GM21423 (cell line): ENCODE results near the gene RTN4RL1.

Experiments
- ATAC-seq: cut with Tn5 transposase; IDR thresholded peaks from one replicate; pipeline ENCODE4 v1.9.1; 2021; ENCODE audit warnings: mild to moderate bottlenecking, moderate library complexity; ENCODE audit not compliant: unreplicated experiment

Gene RTN4RL1

DNA sequence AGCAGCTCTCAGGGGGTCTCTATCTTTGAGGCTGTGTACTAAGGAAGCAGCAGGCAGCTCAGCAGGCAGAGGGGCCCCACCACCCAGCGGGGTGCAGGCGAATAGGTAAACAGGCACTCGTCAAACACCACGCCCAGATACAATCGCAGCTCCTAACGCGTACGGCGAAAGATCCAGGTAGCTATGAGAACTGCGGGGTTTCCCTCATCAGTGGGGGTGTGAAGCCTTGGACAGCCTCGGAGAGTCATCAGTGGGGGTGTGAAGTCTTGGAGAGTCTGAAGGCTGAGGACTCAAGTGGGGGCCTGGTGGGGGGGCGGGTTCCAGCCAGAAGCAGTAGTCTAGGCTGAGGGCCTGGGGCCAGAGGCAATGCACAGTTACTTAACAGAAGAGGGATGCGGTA, 69.0 kb downstream of the RTN4RL1 start:
- ATAC-seq = no peak

GRCh38 chr17:1953831-1954230, 71.3 kb downstream of the RTN4RL1 start:
- ATAC-seq = no peak

DNA sequence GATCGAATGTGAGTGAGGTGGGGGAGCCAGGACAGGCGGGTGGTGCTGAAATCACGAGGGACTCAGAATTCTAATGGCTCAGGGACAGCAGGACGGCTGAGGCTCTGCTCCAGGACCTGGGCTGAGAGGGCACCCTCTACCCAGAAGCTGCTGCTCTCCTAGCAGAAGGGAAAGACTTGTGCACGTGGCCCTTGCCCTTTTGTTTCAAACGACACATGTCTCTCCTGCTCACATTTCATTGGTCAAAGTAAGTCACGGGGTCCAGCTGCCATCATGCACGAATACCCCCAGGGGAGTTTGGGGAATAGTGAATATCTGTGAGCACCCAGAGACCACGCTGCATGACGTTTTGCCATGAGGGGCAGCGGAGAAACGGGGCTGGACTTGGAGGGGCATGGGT, 73.2 kb downstream of the RTN4RL1 start:
- ATAC-seq = no peak

- ATAC-seq = no peak
These were observed 75.4 kb downstream of the RTN4RL1 start for GRCh38 chr17:1949754-1950153.

DNA sequence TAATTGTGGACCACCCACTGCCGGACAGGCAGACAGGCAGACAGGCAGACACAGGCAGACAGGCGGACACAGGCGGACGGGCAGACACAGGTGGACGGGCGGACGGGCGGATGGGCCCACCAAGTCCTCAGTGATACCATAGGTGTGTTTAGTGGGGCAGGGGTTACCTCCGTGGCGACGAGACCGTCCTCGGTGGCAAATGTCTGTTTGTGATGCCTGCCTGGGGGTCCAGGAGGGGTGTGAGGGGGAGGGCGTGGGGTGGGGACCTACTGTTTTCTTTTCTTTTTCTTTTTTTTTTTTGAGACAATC, 76.7 kb downstream of the RTN4RL1 start:
- no peak for ATAC-seq

GRCh38 chr17:1947743-1948516, 77.2 kb downstream of the RTN4RL1 start:
- ATAC-seq = no peak

GRCh38 chr17:1947229-1947742, 77.8 kb downstream of the RTN4RL1 start:
- ATAC-seq = no peak

DNA sequence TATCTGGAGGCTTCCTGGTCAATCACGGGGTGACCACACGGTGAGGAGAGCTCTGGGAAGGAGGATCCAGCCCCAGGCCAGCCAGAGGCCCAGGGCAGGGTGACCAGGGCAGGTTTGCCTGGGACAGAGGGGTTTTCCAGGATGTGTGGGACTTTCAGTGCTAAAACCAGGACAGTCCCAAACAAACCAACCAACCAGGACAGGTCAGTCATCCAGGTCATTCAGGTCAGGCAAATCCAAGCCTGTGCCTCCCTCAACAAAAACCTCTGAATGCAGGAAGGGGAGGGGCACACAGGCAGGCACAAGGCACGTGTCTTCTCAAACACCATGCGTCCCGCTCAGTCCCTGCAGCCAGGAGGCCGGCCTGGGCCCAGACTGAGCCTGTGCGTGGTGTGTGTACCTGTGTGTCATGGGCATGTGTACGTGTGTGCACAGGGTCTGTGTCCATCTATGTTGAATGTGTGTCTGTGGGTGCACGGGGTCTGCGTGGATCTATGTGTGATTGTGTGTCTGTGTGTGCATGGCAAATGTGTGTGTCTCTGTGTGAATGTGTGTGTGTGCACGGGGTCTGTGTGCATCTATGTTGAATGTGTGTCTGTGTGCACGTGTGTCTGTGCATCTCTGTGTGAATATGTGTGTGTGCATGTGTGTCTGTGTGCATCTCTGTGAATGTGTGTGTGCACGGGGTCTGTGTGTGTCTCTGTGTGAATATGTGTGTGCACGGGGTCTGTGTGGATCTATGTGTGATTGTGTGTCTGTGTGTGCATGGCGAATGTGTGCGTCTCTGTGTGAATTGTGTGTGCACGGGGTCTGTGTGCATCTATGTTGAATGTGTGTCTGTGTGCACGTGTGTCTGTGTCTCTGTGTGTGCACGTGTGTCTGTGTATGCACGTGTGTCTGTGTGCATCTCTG, 78.9 kb downstream of the RTN4RL1 start:
- ATAC-seq = no peak

GRCh38 chr17:1945621-1946020, 79.5 kb downstream of the RTN4RL1 start:
- no peak for ATAC-seq

- ATAC-seq = no peak
These were observed 81.7 kb downstream of the RTN4RL1 start for GRCh38 chr17:1943436-1943831.

- no peak for ATAC-seq
These were observed 82.3 kb downstream of the RTN4RL1 start for GRCh38 chr17:1942666-1943435.

GRCh38 chr17:1942066-1942365, 83.1 kb downstream of the RTN4RL1 start:
- no peak for ATAC-seq

DNA sequence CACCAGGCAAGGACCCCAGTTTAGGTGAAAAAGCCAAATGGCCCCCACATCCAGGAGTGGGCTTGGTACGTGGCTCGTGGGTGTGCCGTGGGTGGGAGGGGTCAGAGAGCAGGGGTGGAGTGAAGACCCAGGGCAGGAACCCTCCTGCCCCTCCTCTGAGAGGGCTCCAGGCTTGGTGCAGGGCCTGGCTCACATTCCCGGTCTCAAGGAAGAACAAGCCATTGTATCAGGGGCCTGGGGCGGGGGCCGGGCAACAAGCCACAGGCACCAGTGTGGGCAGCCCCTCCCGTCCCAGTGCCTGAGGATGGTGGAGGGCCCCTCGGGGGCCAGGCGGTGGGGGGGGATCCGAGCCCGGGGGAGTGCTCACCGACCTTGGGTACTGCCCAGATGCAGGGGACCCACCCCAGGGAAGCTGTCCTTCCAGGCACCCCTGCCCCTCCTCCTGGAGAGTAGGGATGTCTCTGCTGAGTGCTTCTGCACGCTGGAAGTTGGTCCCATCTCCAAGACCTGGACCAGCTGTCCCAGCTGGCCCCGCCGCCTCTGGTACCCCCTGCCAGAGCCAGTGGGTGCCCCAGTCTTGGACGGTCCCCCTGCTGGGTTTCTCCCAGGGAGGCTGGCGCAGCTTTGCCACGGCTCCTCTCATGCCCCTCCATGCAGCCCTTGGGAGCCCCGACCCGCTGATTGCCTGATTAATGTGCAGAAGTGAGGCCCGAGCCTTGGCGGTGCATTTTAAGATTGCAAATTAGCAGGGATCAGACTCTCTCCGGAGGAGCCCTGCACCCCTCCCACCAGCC, 83.7 kb downstream of the RTN4RL1 start:
- ATAC-seq = no peak

DNA sequence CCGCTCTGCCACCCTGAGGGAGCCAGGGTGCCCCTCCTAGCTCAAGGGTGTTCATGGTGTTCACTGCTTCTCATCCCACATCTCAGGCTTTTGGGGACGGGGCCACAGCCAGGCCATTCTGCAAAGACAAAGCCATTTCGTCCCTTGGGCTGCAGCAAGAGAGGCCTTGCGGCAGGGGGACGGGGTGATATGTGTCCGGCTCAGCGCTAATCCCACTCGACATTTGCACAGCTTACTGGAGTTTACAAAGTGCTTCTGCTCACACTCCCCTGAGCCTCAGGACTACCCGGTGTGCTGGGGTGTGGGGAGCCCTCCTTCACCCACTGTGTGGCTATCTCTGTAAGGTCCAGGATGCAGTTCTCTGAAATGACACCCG, 84.3 kb downstream of the RTN4RL1 start:
- ATAC-seq = no peak

DNA sequence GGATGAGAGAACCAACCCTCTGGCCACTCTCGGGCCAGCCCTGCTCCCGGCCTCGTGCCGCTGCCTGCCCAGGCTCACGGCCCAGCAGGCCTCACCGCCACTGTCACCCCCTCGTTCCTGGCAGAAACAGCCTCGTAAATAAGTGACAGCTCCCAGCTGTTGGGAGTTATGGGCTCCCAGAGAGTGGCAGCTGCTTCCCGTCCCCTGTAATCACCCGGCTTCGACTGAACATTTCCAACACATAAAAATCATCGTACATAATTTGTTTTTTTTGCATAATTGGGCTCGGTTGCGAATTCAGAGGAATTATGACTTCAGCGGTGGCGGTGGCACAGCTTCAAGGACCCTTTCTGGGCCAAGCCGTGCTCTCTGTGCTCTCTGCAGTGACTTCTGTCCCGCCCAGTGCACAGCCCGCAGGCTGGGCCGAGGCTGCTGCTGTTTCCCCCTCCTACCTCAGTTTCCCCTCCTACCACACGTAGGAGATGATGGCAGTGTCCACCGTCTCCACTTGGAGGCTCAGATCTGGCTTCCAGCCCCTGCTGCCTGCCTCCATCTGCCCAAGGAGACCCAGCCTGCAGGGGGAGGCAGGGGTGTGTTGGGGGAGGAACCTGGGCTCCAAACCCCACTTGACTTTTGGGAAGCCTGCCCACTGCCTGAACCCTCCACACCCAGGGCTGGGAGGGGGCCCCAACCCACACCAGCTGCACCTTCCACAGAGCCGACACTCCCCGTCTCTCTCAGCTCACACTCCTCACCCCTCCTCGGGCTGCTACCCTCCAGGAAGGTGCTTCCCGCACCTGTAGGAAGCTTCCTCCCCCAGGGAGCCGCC, 84.9 kb downstream of the RTN4RL1 start:
- no peak for ATAC-seq

GRCh38 chr17:1937461-1937860, 87.7 kb downstream of the RTN4RL1 start:
- no peak for ATAC-seq

- ATAC-seq = no peak
These were observed 88.4 kb downstream of the RTN4RL1 start for GRCh38 chr17:1936766-1937165.

- ATAC-seq = no peak
These were observed 90.2 kb downstream of the RTN4RL1 start for GRCh38 chr17:1934901-1935300.

GRCh38 chr17:1933875-1934715, 91.0 kb downstream of the RTN4RL1 start:
- ATAC-seq = no peak
